Right lobe of liver (tissue), 4 donors: ENCODE data around the gene AFDN.

Source experiments
- POLR2A ChIP-seq: fragments of 450-650 bp; IDR thresholded peaks from one replicate; pipeline ENCODE4 v1.6.1; 2017; ENCODE audit warnings: antibody characterized with exemption, mild to moderate bottlenecking
- TF ChIP-seq, protein P1 (sequence below), 4 donors: fragments of 200-600 bp in 3 of 4; fragments of 450-650 bp in 1 of 4; IDR thresholded peaks; one replicate each; pipeline versions ENCODE4 v1.5.1 to v1.8.0; 2016 to 2022; ENCODE audit warnings: antibody characterized with exemption in 4 of 4, mild to moderate bottlenecking in 2 of 4
- donor health status: DM: no; HTN: no; CAD: no.
- donor health status: DM: no; HTN: no; CAD: no.
- donor health status: DM: no; HTN: yes; CAD: no.

DNA sequence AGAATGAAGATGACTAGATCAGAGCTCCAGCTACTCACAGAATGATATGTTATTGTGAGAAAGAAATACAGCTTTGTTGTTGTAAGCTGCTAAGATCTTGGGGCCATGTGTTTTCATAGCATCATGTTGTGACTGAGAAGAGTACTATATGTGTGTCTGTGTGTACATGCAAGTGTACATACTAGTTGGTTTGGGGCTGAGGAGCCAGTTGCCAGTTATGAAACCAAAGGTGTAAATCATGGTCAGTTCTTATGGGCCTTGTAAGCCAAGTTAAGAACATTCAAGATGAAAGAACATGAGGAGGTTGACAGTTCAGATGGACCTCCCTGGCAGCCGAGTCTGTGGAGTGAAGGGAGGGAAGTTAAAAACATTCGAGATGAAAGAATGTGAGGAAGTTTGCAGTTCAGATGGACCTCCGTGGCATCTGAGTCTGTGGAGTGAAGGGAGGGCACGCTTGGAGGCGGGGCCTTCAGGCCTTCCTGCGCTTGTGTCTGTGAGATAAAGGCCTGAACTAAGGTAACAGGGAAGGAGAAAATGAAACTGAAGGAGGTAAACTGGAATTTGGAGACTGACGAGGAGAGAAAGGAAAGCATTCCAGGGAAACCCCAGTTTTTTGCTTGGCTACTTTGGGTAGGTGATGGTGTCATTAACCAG lies 13.9 kb downstream of the AFDN start:
- TF ChIP-seq, protein P1, sequence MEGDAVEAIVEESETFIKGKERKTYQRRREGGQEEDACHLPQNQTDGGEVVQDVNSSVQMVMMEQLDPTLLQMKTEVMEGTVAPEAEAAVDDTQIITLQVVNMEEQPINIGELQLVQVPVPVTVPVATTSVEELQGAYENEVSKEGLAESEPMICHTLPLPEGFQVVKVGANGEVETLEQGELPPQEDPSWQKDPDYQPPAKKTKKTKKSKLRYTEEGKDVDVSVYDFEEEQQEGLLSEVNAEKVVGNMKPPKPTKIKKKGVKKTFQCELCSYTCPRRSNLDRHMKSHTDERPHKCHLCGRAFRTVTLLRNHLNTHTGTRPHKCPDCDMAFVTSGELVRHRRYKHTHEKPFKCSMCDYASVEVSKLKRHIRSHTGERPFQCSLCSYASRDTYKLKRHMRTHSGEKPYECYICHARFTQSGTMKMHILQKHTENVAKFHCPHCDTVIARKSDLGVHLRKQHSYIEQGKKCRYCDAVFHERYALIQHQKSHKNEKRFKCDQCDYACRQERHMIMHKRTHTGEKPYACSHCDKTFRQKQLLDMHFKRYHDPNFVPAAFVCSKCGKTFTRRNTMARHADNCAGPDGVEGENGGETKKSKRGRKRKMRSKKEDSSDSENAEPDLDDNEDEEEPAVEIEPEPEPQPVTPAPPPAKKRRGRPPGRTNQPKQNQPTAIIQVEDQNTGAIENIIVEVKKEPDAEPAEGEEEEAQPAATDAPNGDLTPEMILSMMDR (IDR thresholded peaks at IDR 0.05) = no peak
- TF ChIP-seq POLR2A = no peak
